Activated CD4-positive, alpha-beta T cell treated with anti-CD3 and anti-CD28 coated beads, Interleukin-2, Interleukin-6, amounts not matched to agents 100 ng/mL and 50 ng/mL, durations not matched to agents 16 hours and 8 hours (primary cell): ENCODE measurements around the gene ARHGEF12.

Experiments used
- DNase-seq: peaks from one replicate; pipeline ENCODE4 v3.0.0-alpha.2; 2020

Gene ARHGEF12

GRCh38 chr11:120389693-120390584 is 53.7 kb downstream of the ARHGEF12 start:
- DNase-seq: no peak

- DNase-seq: no peak
Measured at GRCh38 chr11:120390585-120390922, 54.3 kb downstream of the ARHGEF12 start.

GRCh38 chr11:120391292-120391691 is 55.1 kb downstream of the ARHGEF12 start:
- no peak for DNase-seq

- no peak for DNase-seq
Measured at GRCh38 chr11:120391854-120392253, 55.6 kb downstream of the ARHGEF12 start.

DNA sequence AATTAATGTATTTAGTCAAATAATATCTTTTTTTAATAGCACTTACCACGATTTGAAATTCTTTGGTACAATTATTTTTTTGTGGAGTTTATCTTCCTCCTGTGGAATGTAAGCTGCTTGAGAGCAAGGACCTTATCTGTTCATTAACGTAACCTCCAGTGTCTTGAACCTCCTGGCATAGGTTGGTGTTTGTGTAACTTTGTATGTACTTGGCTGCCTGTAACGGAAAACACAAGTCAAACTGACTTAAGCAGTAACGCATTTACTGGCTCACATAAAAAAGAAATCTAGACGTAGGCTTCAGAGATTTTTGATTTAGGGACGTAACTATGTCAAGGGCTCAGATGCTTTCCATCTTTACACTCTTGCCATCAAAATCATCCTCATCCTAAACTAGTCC is 56.1 kb downstream of the ARHGEF12 start:
- DNase-seq: no peak

- no peak for DNase-seq
Measured at GRCh38 chr11:120392793-120393192, 56.6 kb downstream of the ARHGEF12 start.

GRCh38 chr11:120394119-120394518 is 57.9 kb downstream of the ARHGEF12 start:
- DNase-seq: no peak

DNA sequence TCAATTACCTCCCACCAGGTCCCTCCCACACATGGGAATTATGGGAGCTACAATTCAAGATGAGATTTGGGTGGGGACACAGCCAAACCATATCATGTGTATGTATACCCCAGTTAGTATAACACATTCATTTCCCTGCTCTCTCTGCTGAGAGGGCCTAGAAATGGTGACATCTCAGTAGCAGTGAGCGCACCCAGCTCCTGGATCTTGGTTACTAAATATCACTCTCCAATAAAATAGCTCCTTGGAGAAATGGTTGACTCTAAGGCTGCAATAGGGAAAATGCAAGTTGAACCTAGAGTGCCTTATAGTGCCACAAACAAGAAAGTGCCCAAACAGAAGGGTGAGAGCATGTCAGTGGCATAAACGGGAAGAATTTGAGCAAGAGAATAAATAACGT is 59.6 kb downstream of the ARHGEF12 start:
- DNase-seq: no peak

DNA sequence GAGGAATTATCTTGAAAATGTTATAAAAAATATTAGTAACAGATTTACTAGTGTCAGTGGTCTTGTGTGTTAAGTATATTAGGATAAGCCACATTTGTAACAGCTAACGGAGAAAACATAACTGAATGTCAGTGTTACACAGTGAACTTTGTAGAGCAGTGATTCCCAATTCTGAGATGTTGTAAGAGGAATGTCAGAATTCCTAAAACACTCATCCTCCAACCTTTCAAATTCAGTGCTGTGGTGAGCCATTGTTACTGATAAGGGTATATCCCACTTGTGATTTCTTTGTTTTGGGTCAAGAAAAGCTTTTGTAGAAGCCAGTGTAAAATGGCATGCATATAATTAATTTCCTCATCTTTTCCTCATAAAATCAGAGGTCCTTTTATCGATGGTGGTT is 61.9 kb downstream of the ARHGEF12 start:
- DNase-seq: no peak

GRCh38 chr11:120399307-120399706 is 63.1 kb downstream of the ARHGEF12 start:
- no peak for DNase-seq

- no peak for DNase-seq
Measured at GRCh38 chr11:120400564-120401364, 64.6 kb downstream of the ARHGEF12 start.

- no peak for DNase-seq
Measured at GRCh38 chr11:120401506-120401905, 65.3 kb downstream of the ARHGEF12 start.

DNA sequence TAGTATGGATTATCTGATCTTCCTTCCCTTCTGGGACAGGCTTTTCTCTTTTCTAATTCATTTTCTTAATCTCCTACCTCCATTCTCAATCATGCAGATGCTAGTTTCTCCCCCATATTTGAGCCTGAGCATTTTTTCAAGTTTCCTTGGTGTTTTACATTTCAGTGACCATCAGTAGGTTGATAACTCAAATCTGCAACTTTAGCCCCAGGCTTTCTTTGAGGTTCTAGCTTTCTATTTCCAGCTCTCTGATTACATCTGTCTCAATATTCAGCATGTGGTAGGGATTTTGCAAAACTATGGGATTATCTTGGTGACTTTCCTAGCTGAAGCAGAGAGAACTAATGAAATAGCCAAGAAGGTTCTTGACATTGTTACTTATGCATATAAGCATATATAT is 67.8 kb downstream of the ARHGEF12 start:
- no peak for DNase-seq

- no peak for DNase-seq
Measured at GRCh38 chr11:120404495-120404894, 68.3 kb downstream of the ARHGEF12 start.

DNA sequence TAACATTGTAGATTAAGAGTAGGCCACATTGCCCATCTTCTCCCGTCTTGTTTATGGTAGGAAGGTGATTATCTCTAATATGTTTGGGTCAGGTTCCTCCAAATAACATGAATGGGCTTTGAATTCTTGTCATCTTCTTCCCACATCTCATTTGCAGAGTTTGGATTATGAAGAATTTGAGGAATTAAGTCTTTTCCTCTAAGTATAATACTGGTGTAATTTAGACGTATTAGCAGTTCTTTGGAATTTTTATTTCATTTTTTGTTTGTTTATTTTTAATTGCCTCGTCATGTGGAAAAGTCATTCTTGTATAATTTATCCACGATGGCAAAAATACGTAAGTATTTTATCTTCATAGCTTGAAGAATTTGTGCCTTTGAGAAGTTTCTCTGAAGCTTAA is 73.4 kb downstream of the ARHGEF12 start:
- DNase-seq: no peak

- DNase-seq: no peak
Measured at GRCh38 chr11:120410622-120411380, 74.6 kb downstream of the ARHGEF12 start.

- DNase-seq: no peak
Measured at GRCh38 chr11:120413480-120413879, 77.3 kb downstream of the ARHGEF12 start.

- DNase-seq: no peak
Measured at GRCh38 chr11:120420572-120420971, 84.4 kb downstream of the ARHGEF12 start.

DNA sequence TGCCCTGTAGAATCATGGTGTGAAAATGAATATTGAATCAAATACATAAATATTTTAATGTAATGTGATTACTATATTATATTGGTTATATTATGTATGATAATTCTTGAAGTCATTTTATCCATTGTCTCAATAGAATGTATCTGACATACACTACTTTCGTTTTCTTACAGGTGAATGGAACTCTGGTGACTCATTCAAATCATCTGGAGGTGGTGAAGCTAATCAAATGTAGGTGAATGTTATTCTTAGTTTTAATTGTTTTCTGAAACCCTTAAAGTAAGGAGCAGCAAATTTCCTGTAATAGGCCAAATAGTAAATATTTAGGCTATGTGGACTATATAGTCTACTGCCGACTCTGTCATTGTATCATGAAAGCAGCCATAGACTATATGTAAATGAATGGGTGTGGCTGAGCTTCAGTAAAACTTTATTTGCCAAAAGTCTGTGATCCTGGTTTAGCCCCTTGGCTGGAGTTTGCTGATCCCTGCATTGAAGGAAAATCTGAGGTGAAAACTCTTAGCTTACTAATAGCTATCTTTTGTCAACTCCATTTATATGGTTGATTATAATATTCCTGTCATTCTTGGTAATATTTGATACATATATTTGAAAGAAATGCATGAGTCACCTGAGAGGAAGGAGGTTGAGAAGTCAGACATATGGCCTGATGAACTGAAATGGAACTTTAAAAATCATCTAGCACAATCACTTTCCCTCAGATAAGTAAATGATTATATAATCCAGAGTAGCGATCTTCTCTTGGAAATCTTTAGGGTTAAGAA is 88.2 kb downstream of the ARHGEF12 start:
- no peak for DNase-seq

GRCh38 chr11:120424970-120425332 is 88.7 kb downstream of the ARHGEF12 start:
- DNase-seq: no peak

DNA sequence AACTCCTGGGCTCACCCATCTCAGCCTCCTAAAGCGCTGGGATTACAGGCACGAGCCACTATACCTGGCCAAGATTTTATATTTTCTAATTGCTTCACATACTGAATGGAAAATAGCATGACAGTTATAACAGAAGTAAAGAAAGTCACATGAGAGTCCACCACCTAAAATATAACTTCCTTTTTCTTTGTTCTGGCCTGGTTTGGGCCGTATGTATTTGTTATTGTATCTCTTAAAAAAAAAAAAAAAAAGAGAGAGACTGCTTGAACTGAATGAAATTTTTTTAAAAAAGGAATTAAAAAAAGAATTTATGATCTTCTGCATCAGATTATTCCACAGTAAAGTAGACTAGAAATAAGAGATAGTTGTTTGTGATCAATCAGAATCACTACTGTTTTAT is 89.3 kb downstream of the ARHGEF12 start:
- no peak for DNase-seq

GRCh38 chr11:120430146-120430545 is 93.9 kb downstream of the ARHGEF12 start:
- DNase-seq: no peak

DNA sequence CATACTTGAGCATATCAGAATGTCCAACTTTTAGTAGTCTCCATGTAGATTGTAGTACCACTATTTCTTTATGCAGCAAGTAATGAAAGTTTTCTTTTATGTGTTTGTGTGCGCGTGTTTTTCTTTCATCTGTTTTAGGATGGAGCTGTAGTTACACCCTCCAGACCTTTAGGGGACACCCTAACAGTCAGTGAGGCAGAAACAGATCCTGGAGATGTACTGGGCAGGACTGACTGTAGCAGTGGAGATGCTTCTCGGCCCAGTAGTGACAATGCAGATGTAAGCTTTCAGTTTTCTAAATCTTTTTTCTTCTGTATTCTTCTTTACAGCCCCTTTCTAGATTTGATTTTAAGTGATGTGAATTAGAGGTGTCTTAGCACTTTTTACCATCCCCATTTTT is 95.4 kb downstream of the ARHGEF12 start:
- DNase-seq: peak; percentile 28
